ENCODE results near the gene SACS. TPM values are rescaled to one million over a fixed set of nuclear protein-coding genes. Genes with fewer than 3 reads are reported as not detected.

SACS gene
- total RNA-seq, 3 donors from 2014 or later (not counting 1 experiment from before 2014, with no cell fraction given): 10.0 to 13.1 (median 13.0) TPM

- intact Hi-C loops (cut with micrococcal nuclease): no loop called here
- Histone ChIP-seq H3K27me3 (ENCODE audit: control insufficient read depth, insufficient read depth, low read length) (no peaks in the 10 kb centered on the region), H3K36me3 (ENCODE audit: control insufficient read depth, insufficient read depth, low read length) (no peaks in the 10 kb centered on the region), H3K9me3 (ENCODE audit: control insufficient read depth, insufficient read depth, low read length) (no peaks in the 10 kb centered on the region), H3K27ac (ENCODE audit: low read length) (no peak overlapping the region), H3K4me1 (ENCODE audit: control insufficient read depth, insufficient read depth, low read length) (peaks cover 3% of the 10 kb centered on the region), H3K4me3 (ENCODE audit: low read length) (no peak overlapping the region)
- Mint-ChIP-seq H3K4me3 (no peak overlapping the region), H3K27me3 (ENCODE audit: low read depth in 2 of 2) (peaks cover 0 to 5% of the 10 kb centered on the region in 2 donors), H3K4me1 (peaks cover 0 to 5% of the 10 kb centered on the region in 2 donors), H3K9me3 (no peaks in the 10 kb centered on the region), H3K36me3 (no peaks in the 10 kb centered on the region), H3K27ac (no peak overlapping the region)
- TF ChIP-seq, protein P1, sequence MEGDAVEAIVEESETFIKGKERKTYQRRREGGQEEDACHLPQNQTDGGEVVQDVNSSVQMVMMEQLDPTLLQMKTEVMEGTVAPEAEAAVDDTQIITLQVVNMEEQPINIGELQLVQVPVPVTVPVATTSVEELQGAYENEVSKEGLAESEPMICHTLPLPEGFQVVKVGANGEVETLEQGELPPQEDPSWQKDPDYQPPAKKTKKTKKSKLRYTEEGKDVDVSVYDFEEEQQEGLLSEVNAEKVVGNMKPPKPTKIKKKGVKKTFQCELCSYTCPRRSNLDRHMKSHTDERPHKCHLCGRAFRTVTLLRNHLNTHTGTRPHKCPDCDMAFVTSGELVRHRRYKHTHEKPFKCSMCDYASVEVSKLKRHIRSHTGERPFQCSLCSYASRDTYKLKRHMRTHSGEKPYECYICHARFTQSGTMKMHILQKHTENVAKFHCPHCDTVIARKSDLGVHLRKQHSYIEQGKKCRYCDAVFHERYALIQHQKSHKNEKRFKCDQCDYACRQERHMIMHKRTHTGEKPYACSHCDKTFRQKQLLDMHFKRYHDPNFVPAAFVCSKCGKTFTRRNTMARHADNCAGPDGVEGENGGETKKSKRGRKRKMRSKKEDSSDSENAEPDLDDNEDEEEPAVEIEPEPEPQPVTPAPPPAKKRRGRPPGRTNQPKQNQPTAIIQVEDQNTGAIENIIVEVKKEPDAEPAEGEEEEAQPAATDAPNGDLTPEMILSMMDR (IDR thresholded peaks at IDR 0.05): no peak
- 92% methylated on average over 4 of the region's 4 CpGs for WGBS (ENCODE audit: insufficient coverage)
- ATAC-seq (no peak), DNase-seq (no peak)
Measured at GRCh38 chr13:23458989-23459388, 25.5 kb upstream of the SACS start.

- TF ChIP-seq, protein P1 (IDR thresholded peaks at IDR 0.05): no peak
- H3K4me1 ChIP-seq (ENCODE audit: control insufficient read depth, insufficient read depth, low read length): peaks cover 3% of the 10 kb centered on the region
- DNase-seq (no peak), ATAC-seq (no peak)
- Mint-ChIP-seq H3K36me3 (no peaks in the 10 kb centered on the region), H3K4me1 (peaks cover 0 to 5% of the 10 kb centered on the region in 2 donors), H3K4me3 (no peak overlapping the region), H3K27me3 (ENCODE audit: low read depth in 2 of 2) (peaks cover 0 to under 1% of the 10 kb centered on the region in 2 donors), H3K9me3 (no peaks in the 10 kb centered on the region), H3K27ac (no peak overlapping the region)
- no peaks in the 10 kb centered on the region for H3K9me3 ChIP-seq (ENCODE audit: control insufficient read depth, insufficient read depth, low read length)
- no peaks in the 10 kb centered on the region for H3K27me3 ChIP-seq (ENCODE audit: control insufficient read depth, insufficient read depth, low read length)
- no peak overlapping the region for H3K4me3 ChIP-seq (ENCODE audit: low read length)
- WGBS (ENCODE audit: insufficient coverage): 94% methylated on average over 9 of the region's 9 CpGs
- intact Hi-C loops (cut with micrococcal nuclease): no loop called here
- no peaks in the 10 kb centered on the region for H3K36me3 ChIP-seq (ENCODE audit: control insufficient read depth, insufficient read depth, low read length)
- no peak overlapping the region for H3K27ac ChIP-seq (ENCODE audit: low read length)
Measured at GRCh38 chr13:23456437-23457210, 23.1 kb upstream of the SACS start.

- Histone ChIP-seq H3K9me3 (ENCODE audit: control insufficient read depth, insufficient read depth, low read length) (no peaks in the 10 kb centered on the region), H3K4me1 (ENCODE audit: control insufficient read depth, insufficient read depth, low read length) (no peaks in the 10 kb centered on the region), H3K27ac (ENCODE audit: low read length) (no peak overlapping the region), H3K27me3 (ENCODE audit: control insufficient read depth, insufficient read depth, low read length) (no peaks in the 10 kb centered on the region), H3K36me3 (ENCODE audit: control insufficient read depth, insufficient read depth, low read length) (no peaks in the 10 kb centered on the region), H3K4me3 (ENCODE audit: low read length) (no peak overlapping the region)
- ATAC-seq (no peak), DNase-seq (no peak)
- peaks cover 0 to 8% of the 10 kb centered on the region in 2 donors for H3K27me3 Mint-ChIP-seq (ENCODE audit: low read depth in 2 of 2)
- H3K4me1 Mint-ChIP-seq: peaks cover 0 to 4% of the 10 kb centered on the region in 2 donors
- H3K27ac Mint-ChIP-seq: no peak overlapping the region
- TF ChIP-seq, protein P1 (IDR thresholded peaks at IDR 0.05): no peak
- WGBS (ENCODE audit: insufficient coverage): 91% methylated on average over 7 of the region's 7 CpGs
- no peaks in the 10 kb centered on the region for H3K36me3 Mint-ChIP-seq
- H3K9me3 Mint-ChIP-seq: no peaks in the 10 kb centered on the region
- H3K4me3 Mint-ChIP-seq: no peak overlapping the region
- intact Hi-C loops (cut with micrococcal nuclease): no loop called here
Measured at GRCh38 chr13:23455401-23456185, 22.1 kb upstream of the SACS start.
